K562 (cell line): ENCODE measurements around the gene PAIP1. TPM values are rescaled to one million over a fixed set of nuclear protein-coding genes. Genes with fewer than 3 reads are reported as not detected.
A peak's percentile ranks its signal among the peaks of the same experiment; 100 is the strongest.

Experiments
- ATAC-seq: fragments of 200-7000 bp; cut with Tn5 transposase; 3 replicates; pipeline ENCODE4 v1.9.1; 2020; ENCODE audit warnings: moderate library complexity
- BruUV-seq: library from RNA; stranded (reverse); fragments of 400-500 nt; replicated peaks from 2 replicates; lab custom pipeline; 2021; lab: Mats Ljungman, UMichigan
- CTCF ChIA-PET: fragments of 300-600 bp; formaldehyde crosslinking; extraction: SDS; loops from one replicate; lab custom pipeline; 2021; ENCODE audit warnings: low intra/inter-chr PET ratio; lab: Yijun Ruan, JAX
- POLR2A ChIA-PET: fragments of 300-600, 350-650 bp; sonication (Branson Sonifier 250); formaldehyde crosslinking; extraction: SDS; loops from one replicate; lab custom pipeline; 2021; ENCODE audit warnings: antibody characterized with exemption, inconsistent platforms; lab: Yijun Ruan, JAX
- DNase-seq, 4 experiments: peaks; one replicate each; pipeline versions ENCODE4 v3.0.0 to v3.0.0-alpha.2; 2011 to 2018; ENCODE audit warnings: low spot score in 3 of 4, mixed read lengths in 3 of 4; ENCODE audit errors: extremely low read depth in 1 of 4
- FAIRE-seq: peaks from 2 replicates; lab custom pipeline; 2011; peaks lifted over from hg19 to GRCh38; lab: Jason Lieb, UNC
- H2AFZ ChIP-seq: 2 replicates; pipeline ENCODE4 v1.6.0; 2011; ENCODE audit warnings: low read depth, low read length, control low read depth, inconsistent platforms
- H3K27ac ChIP-seq: fragments of 200-600 bp; 3 replicates; pipeline ENCODE4 v1.8.0; 2011; ENCODE audit warnings: low read depth, mild to moderate bottlenecking, control low read depth, inconsistent platforms, low read length, moderate library complexity, mixed read lengths; ENCODE audit errors: extremely low read depth
- H3K27me3 ChIP-seq, 2 experiments: fragments of 300-600 bp in 1 of 2; 2 replicates in 1 of 2; 3 replicates in 1 of 2; pipeline versions ENCODE4 v1.6.0 to v1.8.0; 2011; ENCODE audit warnings: inconsistent platforms in 2 of 2, low read length in 2 of 2, mild to moderate bottlenecking in 1 of 2, mixed read lengths in 1 of 2, moderate library complexity in 1 of 2; ENCODE audit not compliant: control insufficient read depth in 2 of 2, insufficient read depth in 2 of 2
- H3K36me3 ChIP-seq: fragments of 300-600 bp; 3 replicates; pipeline ENCODE4 v1.8.0; 2011; ENCODE audit warnings: mild to moderate bottlenecking, low read length, inconsistent platforms; ENCODE audit not compliant: control insufficient read depth, insufficient read depth
- H3K4me1 ChIP-seq, 2 experiments: fragments of 200-600 bp in 1 of 2; replicated peaks in 1 of 2; 2 replicates in 1 of 2; 3 replicates in 1 of 2; pipeline versions ENCODE4 v1.5.1 to v1.8.0; 2011; ENCODE audit warnings: inconsistent platforms in 2 of 2, low read length in 2 of 2, mild to moderate bottlenecking in 1 of 2, mixed read lengths in 1 of 2, moderate library complexity in 1 of 2; ENCODE audit not compliant: control insufficient read depth in 2 of 2, insufficient read depth in 2 of 2
- H3K4me2 ChIP-seq: 2 replicates; pipeline ENCODE4 v1.6.1; 2011; ENCODE audit warnings: low read length, control low read depth, inconsistent platforms, mixed read lengths; ENCODE audit not compliant: insufficient read depth
- H3K4me3 ChIP-seq: fragments of 200-600 bp; sonication (generic), shearing (Covaris generic); 2 replicates; pipeline ENCODE4 v1.5.1; 2016; ENCODE audit warnings: control low read depth, inconsistent platforms
- H3K79me2 ChIP-seq: fragments of 200-600 bp; 3 replicates; pipeline ENCODE4 v1.8.0; 2011; ENCODE audit warnings: low read length, inconsistent platforms; ENCODE audit not compliant: control insufficient read depth, insufficient read depth
- H3K9ac ChIP-seq, 2 experiments: 2 replicates each; pipeline versions ENCODE4 v1.6.0 to v1.6.1; 2011; ENCODE audit warnings: low read depth in 2 of 2, low read length in 2 of 2, control low read depth in 1 of 2, inconsistent platforms in 1 of 2, mild to moderate bottlenecking in 1 of 2, mixed read lengths in 1 of 2; ENCODE audit not compliant: insufficient read depth in 1 of 2
- H3K9me1 ChIP-seq: one replicate; pipeline ENCODE4 v1.6.0; 2011; ENCODE audit warnings: inconsistent platforms, mild to moderate bottlenecking, low read length, moderate library complexity; ENCODE audit not compliant: control insufficient read depth, insufficient read depth
- H3K9me3 ChIP-seq: replicated peaks from 2 replicates; pipeline ENCODE4 v1.5.1; 2011; ENCODE audit warnings: low read depth, low read length, inconsistent platforms; ENCODE audit not compliant: control insufficient read depth, insufficient read depth
- H4K20me1 ChIP-seq: replicated peaks from 2 replicates; pipeline ENCODE4 v1.6.1; 2011; ENCODE audit warnings: low read length, inconsistent platforms, mixed read lengths; ENCODE audit not compliant: control insufficient read depth, insufficient read depth
- CBX1 ChIP-seq: sonication (generic); IDR thresholded peaks from 2 replicates; pipeline ENCODE4 v1.6.1; 2016; ENCODE audit warnings: antibody characterized with exemption, low read depth, mild to moderate bottlenecking
- CEBPB ChIP-seq: fragments of 450-650 bp; IDR thresholded peaks from 2 replicates; pipeline ENCODE4 v1.6.1; 2016; ENCODE audit warnings: missing genetic modification characterization, missing compliant biosample characterization
- CEBPG ChIP-seq, 3 experiments: fragments of 200-800 bp in 1 of 3; sonication (Bioruptor generic) in 1 of 3; sonication (generic) in 1 of 3; formaldehyde crosslinking in 1 of 3; IDR thresholded peaks in 2 of 3; conservative IDR thresholded peaks in 1 of 3; 2 replicates each; pipeline versions ENCODE4 v1.6.1 to v1.8.0; 2016 to 2022; ENCODE audit warnings: missing compliant biosample characterization in 2 of 3, missing genetic modification characterization in 2 of 3, mild to moderate bottlenecking in 1 of 3, missing genetic modification reagents in 1 of 3
- CREM ChIP-seq: IDR thresholded peaks from 2 replicates; pipeline ENCODE4 v1.6.1; 2014; ENCODE audit warnings: antibody characterized with exemption, low read depth
- CXXC5 ChIP-seq: fragments of 250-450 bp; sonication (Bioruptor Pico); IDR thresholded peaks from 2 replicates; pipeline ENCODE4 v1.8.0; 2022; ENCODE audit warnings: inconsistent platforms, mild to moderate bottlenecking, moderate library complexity
- DMBX1 ChIP-seq: fragments of 250-450 bp; sonication (Bioruptor Pico); IDR thresholded peaks from 2 replicates; pipeline ENCODE4 v1.8.0; 2022; ENCODE audit warnings: inconsistent platforms, mild to moderate bottlenecking, moderate library complexity, borderline replicate concordance
- ETV1 ChIP-seq: fragments of 450-650 bp; conservative IDR thresholded peaks from 2 replicates; pipeline ENCODE4 v1.6.1; 2016; ENCODE audit warnings: missing genetic modification characterization, control low read depth, low read depth, missing compliant biosample characterization
- GABPA ChIP-seq: fragments of 200-800 bp; sonication (Bioruptor generic); conservative IDR thresholded peaks from 2 replicates; pipeline ENCODE4 v1.6.1; 2016; ENCODE audit warnings: low read depth, missing genetic modification characterization, missing compliant biosample characterization
- HNRNPLL ChIP-seq: fragments of 200-400 bp; formaldehyde crosslinking; IDR thresholded peaks from 2 replicates; pipeline ENCODE4 v1.6.1; 2017; ENCODE audit warnings: low read length, low read depth, mild to moderate bottlenecking; ENCODE audit not compliant: poor library complexity, severe bottlenecking
- MEF2D ChIP-seq: conservative IDR thresholded peaks from 2 replicates; pipeline ENCODE4 v1.6.1; 2016; ENCODE audit warnings: low read depth, missing genetic modification characterization, missing compliant biosample characterization
- NCOA4 ChIP-seq: fragments of 450-650 bp; IDR thresholded peaks from 2 replicates; pipeline ENCODE4 v1.6.1; 2018; ENCODE audit warnings: mild to moderate bottlenecking; ENCODE audit not compliant: partially characterized antibody
- NR2C1 ChIP-seq, 2 experiments: fragments of 450-650 bp; IDR thresholded peaks; 2 replicates each; pipeline ENCODE4 v1.6.1; 2017; ENCODE audit warnings: mild to moderate bottlenecking in 2 of 2, antibody characterized with exemption in 1 of 2, inconsistent platforms in 1 of 2, missing compliant biosample characterization in 1 of 2, missing genetic modification characterization in 1 of 2
- TAF7 ChIP-seq: fragments of 450-650 bp; IDR thresholded peaks from 2 replicates; pipeline ENCODE4 v1.6.1; 2016; ENCODE audit warnings: missing genetic modification characterization, missing compliant biosample characterization
- XRCC3 ChIP-seq: fragments of 450-650 bp; IDR thresholded peaks from 2 replicates; pipeline ENCODE4 v1.6.1; 2017; ENCODE audit warnings: mild to moderate bottlenecking, moderate library complexity
- ZBTB1 ChIP-seq: sonication (generic); formaldehyde crosslinking; IDR thresholded peaks from 2 replicates; pipeline ENCODE4 v1.8.1; 2023; ENCODE audit warnings: missing genetic modification reagents, low read depth, mild to moderate bottlenecking, borderline replicate concordance
- ZSCAN32 ChIP-seq: fragments of 450-650 bp; formaldehyde crosslinking; IDR thresholded peaks from 2 replicates; pipeline ENCODE4 v1.4.0; 2020; ENCODE audit warnings: mild to moderate bottlenecking, moderate library complexity
- WGBS: fragments of 100-300 bp; shearing (Covaris generic); methylation state at CpG from one replicate; pipeline ENCODE4 v1.1.6; 2016; ENCODE audit warnings: low coverage, mixed read lengths; ENCODE audit not compliant: insufficient coverage; ENCODE audit errors: missing lambda C conversion rate; 5-methylcytosine and 5-hydroxymethylcytosine counted together
- in situ Hi-C: fragments of 300-500 bp; cut with MboI; formaldehyde crosslinking; loops from 4 replicates; pipeline ENCODE4 v1.15.0; 2018; ENCODE audit warnings: inconsistent platforms, mixed read lengths
- intact Hi-C: fragments of 100-400 bp; cut with micrococcal nuclease; formaldehyde crosslinking; loops from 2 replicates; pipeline ENCODE4 v1.14.2; 2022
- polyA plus RNA-seq, 8 experiments: library from polyadenylated mRNA; depleted of rRNA in 4 of 8; stranded (reverse) in 5 of 8; unstranded in 3 of 8; fragments of >200 nt; fragmentation: Nextera tagmentation in 2 of 8; fragmentation: Illumina TruSeq in 1 of 8; extraction: Ambion mirVana in 2 of 8; extraction: Trizol in 1 of 8; gene quantifications; 2 replicates each; pipeline versions ENCODE4 v1.2.1 to v1.2.3, GENCODE V29; 2011 to 2014; ENCODE audit warnings: inconsistent platforms in 1 of 8, missing spikeins in 1 of 8
- total RNA-seq, 7 experiments: library from RNA; depleted of rRNA in 6 of 7; stranded (reverse); fragments of >200 nt in 6 of 7; fragmentation: Illumina TruSeq in 2 of 7; extraction: Trizol in 2 of 7; gene quantifications; 2 replicates each; pipeline versions ENCODE4 v1.2.1 to v1.2.3, GENCODE V29; 2011 to 2021; ENCODE audit warnings: low replicate concordance in 1 of 7

Gene PAIP1
- total and polyA plus RNA-seq, 9 of the 15 experiments (the other 6 are each of a cell fraction or from before 2014, with no cell fraction given): 51.7 to 181 (median 102) TPM

- Histone ChIP-seq H3K27me3 (no peaks in the 10 kb centered on the region), H3K9me3 (no peaks in the 10 kb centered on the region), H3K9ac (no peak overlapping the region), H2AFZ (no peak overlapping the region)
- WGBS: 63% methylated on average over 5 of the region's 5 CpGs
- in situ Hi-C loops: no loop called here
- DNase-seq (no peak), FAIRE-seq (no peak)
- intact Hi-C loops: no loop called here
- peak; percentile 87 for TF ChIP-seq CEBPB (tag)
- no peak for TF ChIP-seq CEBPG (CRISPR knock-in tag; IDR thresholded peaks at IDR 0.05)
- TF ChIP-seq CEBPG (tag; conservative IDR thresholded peaks at IDR 0.05 in 1 of 2, IDR thresholded peaks at IDR 0.05 in 1 of 2): peak in 1 of 2 experiments; percentile 79; a peak in 2 of 4 replicates
- TF ChIP-seq ETV1 (tag): no peak
- TF ChIP-seq, all 486 proteins: peak for 2
- H3K36me3 ChIP-seq: no peaks in the 10 kb centered on the region; the same call in 2 of the 3 replicates
- ChIA-PET POLR2A (interaction anchor here (1.9 kb wide), 1 partner anchor 12 kb away, joined by 5 read pairs; no protein-coding TSS in a partner anchor), CTCF (no interaction called here)
- H3K4me1 ChIP-seq: no peaks in the 10 kb centered on the region
- H3K79me2 ChIP-seq: no peaks in the 10 kb centered on the region
- H3K9me1 ChIP-seq: no peaks in the 10 kb centered on the region
- no peak overlapping the region for H3K4me3 ChIP-seq
- BruUV-seq: no TSS peak
- H3K27ac ChIP-seq: no peak overlapping the region
- H3K4me2 ChIP-seq: no peak overlapping the region
- ATAC-seq: no peak
- no peaks in the 10 kb centered on the region for H4K20me1 ChIP-seq
These were observed 14.4 kb upstream of the PAIP1 start for GRCh38 chr5:43571237-43571636.

- DNase-seq: no peak
- 71% methylated on average over 8 of the region's 8 CpGs for WGBS
- TF ChIP-seq HNRNPLL (no peak), XRCC3 (no peak), CXXC5 (CRISPR knock-in tag) (peak; percentile 58), DMBX1 (CRISPR knock-in tag) (peak; percentile 81; the same call in 1 of the 2 replicates), ZSCAN32 (CRISPR knock-in tag) (no peak), NCOA4 (no peak), ZBTB1 (CRISPR knock-in tag) (no peak), GABPA (tag) (no peak), NR2C1 (IDR thresholded peaks at IDR 0.05) (no peak), NR2C1 (tag; IDR thresholded peaks at IDR 0.05) (peak; percentile 71), TAF7 (tag) (no peak), MEF2D (tag) (peak; percentile 85), CBX1 (no peak), CREM (no peak)
These were observed 13.7 kb upstream of the PAIP1 start for GRCh38 chr5:43570450-43571158.

More at GRCh38 chr5:43570450-43571158, 13.7 kb upstream of the PAIP1 start:
- Histone ChIP-seq H3K36me3 (no peaks in the 10 kb centered on the region; the same call in 2 of the 3 replicates), H3K9ac (no peak overlapping the region), H3K27me3 (no peaks in the 10 kb centered on the region), H3K27ac (no peak overlapping the region), H2AFZ (no peak overlapping the region), H3K4me3 (no peak overlapping the region), H3K9me3 (no peaks in the 10 kb centered on the region), H3K79me2 (no peaks in the 10 kb centered on the region), H3K9me1 (no peaks in the 10 kb centered on the region), H3K4me2 (no peak overlapping the region), H3K4me1 (no peaks in the 10 kb centered on the region), H4K20me1 (no peaks in the 10 kb centered on the region)
- POLR2A ChIA-PET: interaction anchor here (0.8 to 1.9 kb wide), 2 partner anchors 12 to 30 kb away, joined by 3 to 5 read pairs; no protein-coding TSS in a partner anchor
- no peak for FAIRE-seq
- BruUV-seq: no TSS peak
- CTCF ChIA-PET: no interaction called here
- intact Hi-C loops (no loop called here), in situ Hi-C loops (no loop called here)
- no peak for ATAC-seq
